OCI-LY1 (cell line): Measurements from ENCODE around the gene ZNF746.

Experiments used
- H2AFZ ChIP-seq: fragments of 200-600 bp; sonication (generic), shearing (Covaris generic); 2 replicates; pipeline ENCODE4 v1.6.0; 2014; ENCODE audit warnings: antibody characterized with exemption, mild to moderate bottlenecking, low read length
- H3F3A ChIP-seq: fragments of 200-600 bp; sonication (generic), shearing (Covaris generic); 2 replicates; pipeline ENCODE4 v1.6.0; 2014; ENCODE audit warnings: mild to moderate bottlenecking, antibody characterized with exemption, low read length, moderate library complexity; ENCODE audit not compliant: insufficient read depth
- H3K27ac ChIP-seq: fragments of 200-600 bp; sonication (generic); 2 replicates; pipeline ENCODE4 v1.5.1; 2014; ENCODE audit warnings: low read length, mixed run types, mild to moderate bottlenecking, low read depth; ENCODE audit not compliant: poor library complexity, severe bottlenecking
- H3K27me3 ChIP-seq: fragments of 200-600 bp; sonication (generic); 2 replicates; pipeline ENCODE4 v1.6.0; 2014; ENCODE audit warnings: antibody characterized with exemption, mild to moderate bottlenecking, low read length, moderate library complexity; ENCODE audit not compliant: insufficient read depth
- H3K36me3 ChIP-seq: fragments of 200-600 bp; sonication (generic); 2 replicates; pipeline ENCODE4 v1.6.1; 2014; ENCODE audit warnings: mild to moderate bottlenecking, antibody characterized with exemption, low read length, moderate library complexity, mixed read lengths; ENCODE audit not compliant: insufficient read depth
- H3K4me1 ChIP-seq: fragments of 200-600 bp; sonication (generic); 2 replicates; pipeline ENCODE4 v1.5.1; 2014; ENCODE audit warnings: mild to moderate bottlenecking, low read length, moderate library complexity; ENCODE audit not compliant: insufficient read depth, severe bottlenecking
- H3K4me2 ChIP-seq: fragments of 200-600 bp; sonication (generic), shearing (Covaris generic); 2 replicates; pipeline ENCODE4 v1.6.1; 2014; ENCODE audit warnings: low read length
- H3K4me3 ChIP-seq: fragments of 200-600 bp; sonication (generic); 2 replicates; pipeline ENCODE4 v1.5.1; 2014; ENCODE audit warnings: low read length, low read depth, mild to moderate bottlenecking, mixed read lengths; ENCODE audit not compliant: poor library complexity, severe bottlenecking
- H3K79me2 ChIP-seq: fragments of 200-600 bp; shearing (Covaris generic); 2 replicates; pipeline ENCODE4 v1.6.1; 2016; ENCODE audit warnings: mixed run types, low read length, mixed read lengths; ENCODE audit not compliant: insufficient read depth
- H3K9ac ChIP-seq: fragments of 200-600 bp; sonication (generic), shearing (Covaris generic); 2 replicates; pipeline ENCODE4 v1.6.1; 2014; ENCODE audit warnings: mild to moderate bottlenecking, low read length, mixed read lengths
- H3K9me2 ChIP-seq: fragments of 200-600 bp; sonication (generic), shearing (Covaris generic); 2 replicates; pipeline ENCODE4 v1.6.1; 2014; ENCODE audit warnings: low read depth, mild to moderate bottlenecking, low read length, mixed read lengths
- H3K9me3 ChIP-seq: fragments of 200-600 bp; shearing (Covaris generic); 2 replicates; pipeline ENCODE4 v1.6.1; 2014; ENCODE audit warnings: low read length, mixed read lengths
- H4K20me1 ChIP-seq: fragments of 200-600 bp; sonication (generic), shearing (Covaris generic); 2 replicates; pipeline ENCODE4 v1.6.0; 2016; ENCODE audit warnings: mild to moderate bottlenecking, low read length; ENCODE audit not compliant: insufficient read depth
- CTCF ChIP-seq: fragments of 200-600 bp; sonication (generic), shearing (Covaris generic); IDR thresholded peaks from 2 replicates; pipeline ENCODE4 v1.5.1; 2017; ENCODE audit warnings: mild to moderate bottlenecking, antibody characterized with exemption, low read length, moderate library complexity, mixed read lengths
- EZH2 ChIP-seq: fragments of 200-600 bp; sonication (generic), shearing (Covaris generic); IDR thresholded peaks from 2 replicates; pipeline ENCODE4 v1.8.0; 2017; ENCODE audit warnings: borderline replicate concordance, mixed run types, mild to moderate bottlenecking, antibody characterized with exemption, low read length, moderate library complexity, mixed read lengths

ZNF746 gene

GRCh38 chr7:149501651-149502050 is 4.0 kb upstream of the ZNF746 start:
- H3K9me3 ChIP-seq: peaks cover 16% of the 10 kb centered on the region
- TF ChIP-seq CTCF: no peak
- TF ChIP-seq EZH2: no peak
- H3K9ac ChIP-seq: no peak overlapping the region
- no peak overlapping the region for H3K4me2 ChIP-seq
- H3K4me1 ChIP-seq: peaks cover 11% of the 10 kb centered on the region
- H3F3A ChIP-seq: no peaks in the 10 kb centered on the region
- H3K79me2 ChIP-seq: no peaks in the 10 kb centered on the region
- no peak overlapping the region for H3K27ac ChIP-seq
- H2AFZ ChIP-seq: no peak overlapping the region
- H3K4me3 ChIP-seq: no peak overlapping the region
- no peaks in the 10 kb centered on the region for H4K20me1 ChIP-seq
- H3K9me2 ChIP-seq: no peaks in the 10 kb centered on the region
- 0 out of 2 replicates have a peak, but pooled peaks cover 13% of the 10 kb centered on the region for H3K27me3 ChIP-seq
- H3K36me3 ChIP-seq: no peaks in the 10 kb centered on the region; the same call in 1 of the 2 replicates

- Histone ChIP-seq H3K4me2 (no peak overlapping the region), H2AFZ (no peak overlapping the region), H3F3A (no peaks in the 10 kb centered on the region), H3K79me2 (no peaks in the 10 kb centered on the region), H3K4me3 (no peak overlapping the region), H3K36me3 (no peaks in the 10 kb centered on the region; the same call in 1 of the 2 replicates), H4K20me1 (no peaks in the 10 kb centered on the region), H3K4me1 (peaks cover 19% of the 10 kb centered on the region), H3K9me3 (peaks cover 12% of the 10 kb centered on the region), H3K9ac (no peak overlapping the region), H3K9me2 (no peaks in the 10 kb centered on the region), H3K27ac (no peak overlapping the region), H3K27me3 (0 out of 2 replicates have a peak, but pooled peaks cover 13% of the 10 kb centered on the region)
- TF ChIP-seq CTCF (no peak), EZH2 (no peak)
Observed at GRCh38 chr7:149500910-149501309, 3.3 kb upstream of the ZNF746 start.

GRCh38 chr7:149500201-149500600 is 2.6 kb upstream of the ZNF746 start:
- Histone ChIP-seq H3K9me3 (peaks cover 8% of the 10 kb centered on the region), H3K4me2 (no peak overlapping the region), H3K9ac (no peak overlapping the region), H3K36me3 (no peaks in the 10 kb centered on the region; the same call in none of the 2 replicates), H4K20me1 (no peaks in the 10 kb centered on the region), H3F3A (no peaks in the 10 kb centered on the region), H3K4me3 (no peak overlapping the region), H3K9me2 (no peaks in the 10 kb centered on the region), H3K4me1 (peaks cover 26% of the 10 kb centered on the region), H2AFZ (no peak overlapping the region), H3K27ac (no peak overlapping the region), H3K79me2 (no peaks in the 10 kb centered on the region), H3K27me3 (0 out of 2 replicates have a peak, but pooled peaks cover 13% of the 10 kb centered on the region)
- no peak for TF ChIP-seq CTCF
